Measurements from ENCODE around the gene ZNRF1.

- TF ChIP-seq CTCF (IDR thresholded peaks at IDR 0.05), result no peak
- peak; percentile 41 to 43 for TF ChIP-seq POLR2A (IDR thresholded peaks at IDR 0.05)
Measured at GRCh38 chr16:74984529-74985296, 14.1 kb upstream of the ZNRF1 start, which contains the start of gene WDR59.
